Right lobe of liver (tissue), 4 donors: ENCODE results near the gene ZCCHC17.

Experiments used
- POLR2A ChIP-seq: fragments of 450-650 bp; IDR thresholded peaks from one replicate; pipeline ENCODE4 v1.6.1; 2017; ENCODE audit warnings: antibody characterized with exemption, mild to moderate bottlenecking
- TF ChIP-seq, protein P1 (sequence below), 4 donors: fragments of 200-600 bp in 3 of 4; fragments of 450-650 bp in 1 of 4; IDR thresholded peaks; one replicate each; pipeline versions ENCODE4 v1.5.1 to v1.8.0; 2016 to 2022; ENCODE audit warnings: antibody characterized with exemption in 4 of 4, mild to moderate bottlenecking in 2 of 4
- donor health status: DM: no; HTN: no; CAD: no.
- donor health status: DM: no; HTN: no; CAD: no.
- donor health status: DM: no; HTN: yes; CAD: no.

DNA sequence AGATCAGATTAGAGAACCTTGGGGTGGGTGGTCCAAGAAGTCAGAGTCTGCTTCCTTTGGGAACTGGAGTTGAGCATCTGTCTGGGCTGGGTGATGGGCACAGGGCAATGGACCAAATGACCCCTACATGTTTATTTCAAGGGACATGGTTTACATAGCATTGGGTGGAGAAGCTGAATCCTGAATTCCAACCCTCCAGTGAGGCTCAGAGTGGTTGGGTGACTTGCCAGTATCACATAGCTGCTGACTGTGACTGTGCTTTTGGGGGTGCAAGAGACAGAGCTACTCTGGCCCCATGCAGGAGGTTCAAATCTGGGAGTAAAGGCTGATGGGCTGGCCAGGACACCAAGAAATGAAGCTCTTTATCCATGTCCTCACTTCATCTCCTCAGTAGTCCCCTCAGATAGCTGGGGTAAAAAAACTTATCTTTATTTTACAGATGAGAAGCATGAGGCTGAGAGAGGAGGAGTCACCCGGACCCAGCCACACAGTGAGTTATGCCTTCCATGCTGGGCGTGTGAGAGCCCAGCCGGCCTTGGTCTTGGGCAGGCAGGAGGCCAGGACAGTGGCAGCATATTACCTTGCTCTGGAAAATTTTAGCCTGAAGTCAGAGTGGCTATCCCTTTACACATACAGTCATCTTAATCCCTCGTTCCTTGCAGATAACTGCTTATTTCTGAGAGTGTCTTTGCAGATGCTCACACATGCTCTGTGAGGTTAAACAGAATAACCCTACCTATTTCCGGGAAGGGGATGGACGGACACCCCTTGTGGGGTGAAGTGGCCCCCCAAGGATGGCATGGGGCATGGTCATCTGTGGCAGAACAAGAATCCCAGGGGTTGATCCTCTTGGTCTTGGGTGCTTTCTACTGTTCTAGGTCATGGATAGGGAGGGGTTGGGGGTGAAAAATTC is 113.4 kb downstream of the ZCCHC17 start:
- no peak for TF ChIP-seq POLR2A
- TF ChIP-seq, protein P1, sequence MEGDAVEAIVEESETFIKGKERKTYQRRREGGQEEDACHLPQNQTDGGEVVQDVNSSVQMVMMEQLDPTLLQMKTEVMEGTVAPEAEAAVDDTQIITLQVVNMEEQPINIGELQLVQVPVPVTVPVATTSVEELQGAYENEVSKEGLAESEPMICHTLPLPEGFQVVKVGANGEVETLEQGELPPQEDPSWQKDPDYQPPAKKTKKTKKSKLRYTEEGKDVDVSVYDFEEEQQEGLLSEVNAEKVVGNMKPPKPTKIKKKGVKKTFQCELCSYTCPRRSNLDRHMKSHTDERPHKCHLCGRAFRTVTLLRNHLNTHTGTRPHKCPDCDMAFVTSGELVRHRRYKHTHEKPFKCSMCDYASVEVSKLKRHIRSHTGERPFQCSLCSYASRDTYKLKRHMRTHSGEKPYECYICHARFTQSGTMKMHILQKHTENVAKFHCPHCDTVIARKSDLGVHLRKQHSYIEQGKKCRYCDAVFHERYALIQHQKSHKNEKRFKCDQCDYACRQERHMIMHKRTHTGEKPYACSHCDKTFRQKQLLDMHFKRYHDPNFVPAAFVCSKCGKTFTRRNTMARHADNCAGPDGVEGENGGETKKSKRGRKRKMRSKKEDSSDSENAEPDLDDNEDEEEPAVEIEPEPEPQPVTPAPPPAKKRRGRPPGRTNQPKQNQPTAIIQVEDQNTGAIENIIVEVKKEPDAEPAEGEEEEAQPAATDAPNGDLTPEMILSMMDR (IDR thresholded peaks at IDR 0.05) = no peak
